Neural progenitor cell (in vitro differentiated cells): ENCODE data around the gene C2orf76. TPM values are rescaled to one million over a fixed set of nuclear protein-coding genes. Genes with fewer than 3 reads are reported as not detected.

Experiments used
- DNase-seq: peaks from one replicate; pipeline ENCODE4 v3.0.0-alpha.2; 2016; ENCODE audit warnings: low spot score
- H2AFZ ChIP-seq: fragments of 200-600 bp; sonication (generic); replicated peaks from 2 replicates; pipeline ENCODE4 v1.6.1; 2016; ENCODE audit warnings: antibody characterized with exemption
- H3F3A ChIP-seq: fragments of 200-600 bp; sonication (generic); 2 replicates; pipeline ENCODE4 v1.6.1; 2016; ENCODE audit warnings: antibody characterized with exemption, low read depth
- H3K27ac ChIP-seq: fragments of 200-600 bp; sonication (generic); 2 replicates; pipeline ENCODE4 v1.5.1; 2016; ENCODE audit warnings: mild to moderate bottlenecking
- H3K27me3 ChIP-seq: fragments of 200-600 bp; sonication (generic); 2 replicates; pipeline ENCODE4 v1.6.1; 2016; ENCODE audit warnings: mild to moderate bottlenecking, moderate library complexity
- H3K36me3 ChIP-seq: fragments of 200-600 bp; sonication (generic); 2 replicates; pipeline ENCODE4 v1.5.1; 2016
- H3K4me1 ChIP-seq: fragments of 200-600 bp; sonication (generic); 2 replicates; pipeline ENCODE4 v1.6.1; 2016; ENCODE audit warnings: mixed run types
- H3K4me2 ChIP-seq: fragments of 200-600 bp; sonication (generic); 2 replicates; pipeline ENCODE4 v1.6.1; 2016
- H3K4me3 ChIP-seq: fragments of 200-600 bp; sonication (generic); 2 replicates; pipeline ENCODE4 v1.5.1; 2016
- H3K79me2 ChIP-seq: fragments of 200-600 bp; sonication (generic); 2 replicates; pipeline ENCODE4 v1.6.1; 2016; ENCODE audit warnings: low read depth
- H3K9ac ChIP-seq: fragments of 200-600 bp; sonication (generic); 2 replicates; pipeline ENCODE4 v1.6.1; 2016
- H3K9me3 ChIP-seq: fragments of 200-600 bp; sonication (generic); 2 replicates; pipeline ENCODE4 v1.5.1; 2016; ENCODE audit warnings: low read depth
- H4K20me1 ChIP-seq: fragments of 200-600 bp; sonication (generic); 2 replicates; pipeline ENCODE4 v1.6.1; 2016; ENCODE audit warnings: low read depth
- H3K27ac Mint-ChIP-seq: 3 replicates; pipeline ENCODE4 v1.8.0; 2021; ENCODE audit warnings: mixed read lengths
- H3K27me3 Mint-ChIP-seq: 2 replicates; pipeline ENCODE4 v1.8.0; 2022; ENCODE audit warnings: low read depth, mild to moderate bottlenecking, inconsistent platforms, moderate library complexity, mixed read lengths; ENCODE audit not compliant: insufficient read depth
- H3K36me3 Mint-ChIP-seq: 3 replicates; pipeline ENCODE4 v1.8.0; 2021; ENCODE audit warnings: mixed read lengths
- H3K4me1 Mint-ChIP-seq: 3 replicates; pipeline ENCODE4 v1.8.0; 2021; ENCODE audit warnings: mixed read lengths
- H3K4me3 Mint-ChIP-seq: 3 replicates; pipeline ENCODE4 v1.8.0; 2021; ENCODE audit warnings: mild to moderate bottlenecking, moderate library complexity, mixed read lengths
- H3K9me3 Mint-ChIP-seq: 3 replicates; pipeline ENCODE4 v1.8.0; 2020; ENCODE audit warnings: mixed read lengths
- CTCF ChIP-seq: fragments of 200-600 bp; sonication (generic); IDR thresholded peaks from 2 replicates; pipeline ENCODE4 v1.5.1; 2017; ENCODE audit warnings: antibody characterized with exemption, mild to moderate bottlenecking
- EZH2 ChIP-seq: fragments of 200-600 bp; sonication (generic); IDR thresholded peaks from 2 replicates; pipeline ENCODE4 v1.6.1; 2017; ENCODE audit warnings: antibody characterized with exemption, mild to moderate bottlenecking, moderate library complexity
- EZH2phosphoT487 ChIP-seq: fragments of 200-600 bp; sonication (generic); IDR thresholded peaks from 2 replicates; pipeline ENCODE4 v1.6.1; 2017; ENCODE audit warnings: antibody characterized with exemption
- total RNA-seq: library from RNA; depleted of rRNA; stranded (reverse); fragments of >200 nt; gene quantifications from 2 replicates; pipeline ENCODE4 v1.2.3, GENCODE V29; 2015; ENCODE audit warnings: low replicate concordance

The C2orf76 gene
- total RNA-seq, 1 donor from 2014 or later: 16.8 TPM

- H3K4me3 Mint-ChIP-seq: no peak overlapping the region
- Histone ChIP-seq H3K4me1 (peaks cover 9% of the 10 kb centered on the region), H2AFZ (no peak overlapping the region), H3K79me2 (no peaks in the 10 kb centered on the region), H3K9ac (no peak overlapping the region), H4K20me1 (peaks cover 18% of the 10 kb centered on the region), H3K4me2 (no peak overlapping the region), H3K27ac (no peak overlapping the region), H3K9me3 (no peaks in the 10 kb centered on the region), H3F3A (peaks cover 12% of the 10 kb centered on the region), H3K27me3 (no peaks in the 10 kb centered on the region), H3K4me3 (no peak overlapping the region), H3K36me3 (no peaks in the 10 kb centered on the region)
- H3K27ac Mint-ChIP-seq: peak overlapping the region; percentile 27
- H3K4me1 Mint-ChIP-seq: peaks cover 18% of the 10 kb centered on the region
- no peak for DNase-seq
- no peaks in the 10 kb centered on the region for H3K36me3 Mint-ChIP-seq
- H3K27me3 Mint-ChIP-seq: peaks cover 12% of the 10 kb centered on the region
- no peak for TF ChIP-seq EZH2phosphoT487
- no peak for TF ChIP-seq CTCF
- TF ChIP-seq EZH2: no peak
- H3K9me3 Mint-ChIP-seq: no peaks in the 10 kb centered on the region
Observed at GRCh38 chr2:119263656-119264055, 103.0 kb downstream of the C2orf76 start.

GRCh38 chr2:119263025-119263424, 103.6 kb downstream of the C2orf76 start:
- Mint-ChIP-seq H3K9me3 (no peaks in the 10 kb centered on the region), H3K27me3 (peaks cover 13% of the 10 kb centered on the region), H3K4me1 (peaks cover 21% of the 10 kb centered on the region), H3K4me3 (no peak overlapping the region), H3K27ac (no peak overlapping the region), H3K36me3 (no peaks in the 10 kb centered on the region)
- no peaks in the 10 kb centered on the region for H3K27me3 ChIP-seq
- H3F3A ChIP-seq: peaks cover 12% of the 10 kb centered on the region
- H3K9me3 ChIP-seq: no peaks in the 10 kb centered on the region
- H3K9ac ChIP-seq: no peak overlapping the region
- no peak for TF ChIP-seq EZH2
- TF ChIP-seq CTCF: no peak
- TF ChIP-seq EZH2phosphoT487: no peak
- H3K79me2 ChIP-seq: no peaks in the 10 kb centered on the region
- H3K36me3 ChIP-seq: no peaks in the 10 kb centered on the region
- no peak overlapping the region for H3K4me3 ChIP-seq
- DNase-seq: no peak
- H2AFZ ChIP-seq: no peak overlapping the region
- H3K27ac ChIP-seq: no peak overlapping the region
- H4K20me1 ChIP-seq: peaks cover 18% of the 10 kb centered on the region
- H3K4me1 ChIP-seq: peaks cover 9% of the 10 kb centered on the region
- no peak overlapping the region for H3K4me2 ChIP-seq

- H3K27me3 ChIP-seq: no peaks in the 10 kb centered on the region
- H3K9me3 ChIP-seq: no peaks in the 10 kb centered on the region
- no peak for TF ChIP-seq CTCF
- no peak for TF ChIP-seq EZH2phosphoT487
- no peak for TF ChIP-seq EZH2
- peaks cover 9% of the 10 kb centered on the region for H3K4me1 ChIP-seq
- DNase-seq: no peak
- H4K20me1 ChIP-seq: peaks cover 18% of the 10 kb centered on the region
- H3K79me2 ChIP-seq: no peaks in the 10 kb centered on the region
- no peaks in the 10 kb centered on the region for H3K36me3 ChIP-seq
- Mint-ChIP-seq H3K4me3 (peak overlapping the region; percentile 15), H3K27ac (no peak overlapping the region), H3K4me1 (peaks cover 33% of the 10 kb centered on the region), H3K36me3 (no peaks in the 10 kb centered on the region), H3K27me3 (peaks cover 13% of the 10 kb centered on the region), H3K9me3 (no peaks in the 10 kb centered on the region)
- H3K9ac ChIP-seq: no peak overlapping the region
- H3F3A ChIP-seq: peaks cover 12% of the 10 kb centered on the region
- H3K27ac ChIP-seq: no peak overlapping the region
- H3K4me3 ChIP-seq: no peak overlapping the region
- no peak overlapping the region for H2AFZ ChIP-seq
- H3K4me2 ChIP-seq: no peak overlapping the region
Observed at GRCh38 chr2:119261493-119262225, 105.0 kb downstream of the C2orf76 start.
